WTC11 (cell line): ENCODE results near the gene FES.

Source experiments
- ETV6 ChIP-seq: sonication (generic); formaldehyde crosslinking; IDR thresholded peaks from 2 replicates; pipeline ENCODE4 v1.8.1; 2022; ENCODE audit warnings: mild to moderate bottlenecking, missing genetic modification reagents
- TF ChIP-seq, protein P1 (sequence below): sonication (generic); formaldehyde crosslinking; IDR thresholded peaks from 2 replicates; pipeline ENCODE4 v1.8.1; 2023; ENCODE audit warnings: mild to moderate bottlenecking, missing genetic modification reagents, moderate library complexity

DNA sequence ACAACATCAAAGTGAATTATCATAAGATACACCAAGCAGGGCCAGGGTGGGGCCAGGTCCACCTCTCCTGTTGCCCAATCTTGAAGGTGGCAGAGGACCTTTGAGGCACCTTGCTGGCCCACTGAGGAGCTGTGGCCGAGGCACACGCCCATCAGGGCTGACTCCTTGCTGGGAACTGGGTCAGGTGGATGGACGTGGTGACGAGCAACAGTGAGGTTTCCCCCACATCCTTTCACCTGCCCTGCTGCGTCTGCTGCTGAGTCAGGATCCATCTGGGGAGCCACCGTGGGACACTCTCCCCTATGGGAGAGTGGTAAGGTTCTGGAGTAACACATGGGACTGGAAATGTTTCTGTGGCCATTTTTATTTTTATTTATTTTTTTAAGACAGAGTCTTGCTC, 33.2 kb upstream of the FES start:
- TF ChIP-seq, protein P1, sequence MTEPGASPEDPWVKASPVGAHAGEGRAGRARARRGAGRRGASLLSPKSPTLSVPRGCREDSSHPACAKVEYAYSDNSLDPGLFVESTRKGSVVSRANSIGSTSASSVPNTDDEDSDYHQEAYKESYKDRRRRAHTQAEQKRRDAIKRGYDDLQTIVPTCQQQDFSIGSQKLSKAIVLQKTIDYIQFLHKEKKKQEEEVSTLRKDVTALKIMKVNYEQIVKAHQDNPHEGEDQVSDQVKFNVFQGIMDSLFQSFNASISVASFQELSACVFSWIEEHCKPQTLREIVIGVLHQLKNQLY (CRISPR knock-in tag), result no peak
- no peak for TF ChIP-seq ETV6 (CRISPR knock-in tag)
